ENCODE data around the gene CC2D1A.
A peak's percentile ranks its signal among the peaks of the same experiment; 100 is the strongest.

Gene CC2D1A

DNA sequence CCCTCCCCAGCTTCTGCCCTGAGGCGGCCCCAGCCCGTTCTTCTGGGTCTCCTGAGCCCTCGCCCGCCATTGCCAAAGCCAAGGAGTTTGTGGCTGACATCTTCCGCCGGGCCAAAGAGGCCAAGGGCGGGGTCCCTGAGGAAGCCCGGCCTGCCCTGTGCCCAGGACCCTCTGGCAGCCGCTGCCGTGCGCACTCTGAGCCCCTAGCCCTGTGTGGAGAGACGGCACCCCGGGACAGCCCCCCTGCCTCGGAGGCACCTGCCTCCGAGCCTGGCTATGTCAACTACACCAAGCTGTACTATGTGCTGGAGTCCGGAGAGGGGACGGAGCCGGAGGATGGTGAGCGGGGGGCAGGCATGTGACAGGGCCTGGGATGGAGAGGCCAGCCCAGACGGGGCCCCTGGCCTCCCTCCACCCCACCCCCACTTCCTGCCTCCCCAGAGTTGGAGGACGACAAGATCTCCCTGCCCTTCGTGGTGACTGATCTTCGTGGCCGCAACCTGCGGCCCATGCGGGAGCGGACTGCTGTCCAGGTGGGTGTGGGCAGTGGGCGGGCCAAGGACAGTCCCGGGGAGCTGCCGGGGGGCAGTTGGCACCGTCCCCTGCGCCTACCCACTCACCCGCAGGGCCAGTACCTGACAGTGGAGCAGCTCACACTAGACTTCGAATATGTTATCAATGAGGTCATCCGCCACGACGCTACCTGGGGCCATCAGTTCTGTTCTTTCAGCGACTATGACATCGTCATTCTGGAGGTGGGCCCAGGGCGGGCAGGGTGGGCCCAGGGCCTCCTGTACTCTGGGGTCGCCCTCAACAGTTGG, 53.4 kb downstream of the CC2D1A start:
- Histone ChIP-seq H3K79me2 (ENCODE audit: control insufficient read depth, low read length) (peaks cover 7% of the 10 kb centered on the region), H3K9me3 (ENCODE audit: control insufficient read depth, insufficient read depth, low read length) (no peaks in the 10 kb centered on the region), H3K27me3 (ENCODE audit: control insufficient read depth, low read length) (no peaks in the 10 kb centered on the region), H3K4me2 (ENCODE audit: low read length) (no peak overlapping the region), H3F3A (ENCODE audit: control insufficient read depth, insufficient read depth) (peaks cover 4% of the 10 kb centered on the region; the same call in 1 of the 2 replicates), H3K4me3 (ENCODE audit: low read length) (no peak overlapping the region), H3K4me1 (ENCODE audit: control insufficient read depth, low read length) (no peaks in the 10 kb centered on the region), H3K9me2 (replicated peaks; ENCODE audit: control insufficient read depth, low read length) (no peaks in the 10 kb centered on the region), H3K27ac (ENCODE audit: low read depth, low read length) (no peak overlapping the region), H4K20me1 (ENCODE audit: control insufficient read depth, insufficient read depth, low read depth, low read length) (no peaks in the 10 kb centered on the region), H3K36me3 (ENCODE audit: control insufficient read depth, low read length) (peaks cover 74% of the 10 kb centered on the region)
- TF ChIP-seq, protein P1, sequence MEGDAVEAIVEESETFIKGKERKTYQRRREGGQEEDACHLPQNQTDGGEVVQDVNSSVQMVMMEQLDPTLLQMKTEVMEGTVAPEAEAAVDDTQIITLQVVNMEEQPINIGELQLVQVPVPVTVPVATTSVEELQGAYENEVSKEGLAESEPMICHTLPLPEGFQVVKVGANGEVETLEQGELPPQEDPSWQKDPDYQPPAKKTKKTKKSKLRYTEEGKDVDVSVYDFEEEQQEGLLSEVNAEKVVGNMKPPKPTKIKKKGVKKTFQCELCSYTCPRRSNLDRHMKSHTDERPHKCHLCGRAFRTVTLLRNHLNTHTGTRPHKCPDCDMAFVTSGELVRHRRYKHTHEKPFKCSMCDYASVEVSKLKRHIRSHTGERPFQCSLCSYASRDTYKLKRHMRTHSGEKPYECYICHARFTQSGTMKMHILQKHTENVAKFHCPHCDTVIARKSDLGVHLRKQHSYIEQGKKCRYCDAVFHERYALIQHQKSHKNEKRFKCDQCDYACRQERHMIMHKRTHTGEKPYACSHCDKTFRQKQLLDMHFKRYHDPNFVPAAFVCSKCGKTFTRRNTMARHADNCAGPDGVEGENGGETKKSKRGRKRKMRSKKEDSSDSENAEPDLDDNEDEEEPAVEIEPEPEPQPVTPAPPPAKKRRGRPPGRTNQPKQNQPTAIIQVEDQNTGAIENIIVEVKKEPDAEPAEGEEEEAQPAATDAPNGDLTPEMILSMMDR (IDR thresholded peaks at IDR 0.05; ENCODE audit: low read depth, low read length, poor library complexity, severe bottlenecking), result no peak
- no peak for TF ChIP-seq EZH2phosphoT487 (IDR thresholded peaks at IDR 0.05; ENCODE audit: borderline replicate concordance, low read length)

DNA sequence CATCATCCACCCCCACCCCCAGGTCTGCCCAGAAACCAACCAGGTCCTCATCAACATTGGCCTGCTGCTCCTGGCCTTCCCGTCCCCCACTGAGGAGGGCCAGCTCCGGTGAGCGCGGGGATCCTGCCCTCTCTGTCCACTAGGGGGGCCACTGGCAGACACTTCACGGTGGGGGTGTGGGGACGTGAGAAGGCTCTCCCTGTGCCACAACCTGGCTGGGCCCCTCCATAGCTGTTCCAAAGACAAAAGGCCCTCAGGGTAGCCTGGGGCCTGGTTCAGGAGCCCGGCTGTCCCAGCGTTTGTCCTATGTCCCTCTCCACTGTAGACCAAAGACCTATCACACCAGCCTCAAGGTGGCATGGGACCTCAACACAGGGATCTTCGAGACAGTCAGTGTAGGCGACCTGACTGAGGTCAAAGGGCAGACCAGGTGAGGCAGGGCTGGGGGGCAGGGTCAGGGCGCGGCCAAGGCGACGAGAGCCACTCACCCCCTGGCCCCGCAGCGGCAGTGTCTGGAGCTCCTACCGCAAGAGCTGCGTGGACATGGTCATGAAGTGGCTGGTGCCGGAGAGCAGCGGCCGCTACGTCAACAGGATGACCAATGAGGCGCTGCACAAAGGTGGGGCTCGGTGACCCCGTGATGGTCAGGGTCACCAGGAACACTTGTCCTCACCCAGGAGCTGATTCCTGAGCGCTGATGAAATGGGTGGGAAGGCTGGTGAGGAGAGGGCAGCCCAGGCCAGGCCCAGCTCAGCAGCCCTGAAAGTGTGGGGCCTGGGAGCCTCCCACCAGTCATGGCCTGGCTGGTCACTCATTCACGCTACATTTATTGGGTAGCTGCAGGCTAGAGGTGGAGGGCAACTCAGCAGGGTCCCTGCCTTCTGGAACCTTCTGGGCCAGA, 54.2 kb downstream of the CC2D1A start:
- Histone ChIP-seq H4K20me1 (ENCODE audit: control insufficient read depth, insufficient read depth, low read depth, low read length) (no peaks in the 10 kb centered on the region), H3F3A (ENCODE audit: control insufficient read depth, insufficient read depth) (peaks cover 9% of the 10 kb centered on the region; the same call in 1 of the 2 replicates), H3K27ac (ENCODE audit: low read depth, low read length) (no peak overlapping the region), H3K79me2 (ENCODE audit: control insufficient read depth, low read length) (peaks cover 3% of the 10 kb centered on the region; the same call in 1 of the 2 replicates), H3K9me2 (replicated peaks; ENCODE audit: control insufficient read depth, low read length) (no peaks in the 10 kb centered on the region), H3K4me1 (ENCODE audit: control insufficient read depth, low read length) (no peaks in the 10 kb centered on the region), H3K4me3 (ENCODE audit: low read length) (no peak overlapping the region), H3K4me2 (ENCODE audit: low read length) (no peak overlapping the region), H3K36me3 (ENCODE audit: control insufficient read depth, low read length) (peaks cover 68% of the 10 kb centered on the region), H3K9me3 (ENCODE audit: control insufficient read depth, insufficient read depth, low read length) (no peaks in the 10 kb centered on the region), H3K27me3 (ENCODE audit: control insufficient read depth, low read length) (no peaks in the 10 kb centered on the region)
- TF ChIP-seq EZH2phosphoT487 (IDR thresholded peaks at IDR 0.05; ENCODE audit: borderline replicate concordance, low read length), result no peak
- TF ChIP-seq, protein P1 (IDR thresholded peaks at IDR 0.05; ENCODE audit: low read depth, low read length, poor library complexity, severe bottlenecking), result peak; percentile 48

DNA sequence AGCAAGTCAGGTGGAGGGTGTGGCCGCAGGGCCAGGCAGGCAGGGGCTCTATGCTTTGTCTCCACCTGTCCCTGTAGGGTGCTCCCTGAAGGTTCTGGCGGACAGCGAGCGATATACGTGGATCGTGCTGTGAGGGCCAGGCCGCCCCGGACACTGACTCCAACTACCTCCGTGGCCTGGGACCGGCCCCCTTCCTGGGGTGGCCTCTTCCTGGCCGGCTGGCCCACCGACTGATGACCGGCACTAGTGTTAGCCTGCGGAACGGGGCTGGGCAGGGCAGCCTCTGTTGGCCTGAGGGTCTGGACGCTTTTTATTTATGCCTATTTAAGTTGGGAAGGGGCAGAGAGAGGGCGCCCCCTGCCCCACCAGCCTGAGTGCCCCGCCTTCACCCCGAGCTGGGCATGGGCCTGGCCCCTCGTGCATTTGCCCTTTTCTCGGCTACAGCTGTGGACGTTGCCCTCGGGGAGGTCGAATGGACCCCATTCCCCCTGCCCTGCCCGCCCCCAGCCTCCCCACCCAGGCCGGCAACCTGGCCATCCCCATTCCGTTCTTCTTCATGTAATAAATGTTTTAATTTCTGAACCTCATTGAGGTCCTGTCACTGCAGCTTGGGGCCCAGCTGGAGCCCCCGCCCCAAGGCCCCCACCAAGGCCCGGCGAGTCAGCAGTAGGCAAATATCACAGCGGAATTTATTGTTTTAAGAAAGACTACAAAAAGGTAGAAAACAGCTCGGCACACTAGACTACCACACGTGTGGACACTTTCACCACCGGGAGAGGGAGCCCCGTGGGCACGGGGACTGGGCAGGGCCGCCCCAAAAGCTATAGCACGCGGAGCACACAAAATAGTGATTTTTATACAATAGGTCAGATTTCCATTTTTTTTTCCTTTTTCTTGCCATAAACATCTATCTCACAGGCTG, 55.1 kb downstream of the CC2D1A start:
- no peaks in the 10 kb centered on the region for H3K4me1 ChIP-seq (ENCODE audit: control insufficient read depth, low read length)
- no peak overlapping the region for H3K4me3 ChIP-seq (ENCODE audit: low read length)
- no peak overlapping the region for H3K4me2 ChIP-seq (ENCODE audit: low read length)
- H3K9me3 ChIP-seq (ENCODE audit: control insufficient read depth, insufficient read depth, low read length), result no peaks in the 10 kb centered on the region
- peaks cover 9% of the 10 kb centered on the region; the same call in 1 of the 2 replicates for H3F3A ChIP-seq (ENCODE audit: control insufficient read depth, insufficient read depth)
- peaks cover 59% of the 10 kb centered on the region for H3K36me3 ChIP-seq (ENCODE audit: control insufficient read depth, low read length)
- H3K9me2 ChIP-seq (replicated peaks; ENCODE audit: control insufficient read depth, low read length), result no peaks in the 10 kb centered on the region
- no peaks in the 10 kb centered on the region for H3K79me2 ChIP-seq (ENCODE audit: control insufficient read depth, low read length)
- no peak overlapping the region for H3K27ac ChIP-seq (ENCODE audit: low read depth, low read length)
- no peaks in the 10 kb centered on the region for H4K20me1 ChIP-seq (ENCODE audit: control insufficient read depth, insufficient read depth, low read depth, low read length)
- TF ChIP-seq, protein P1 (IDR thresholded peaks at IDR 0.05; ENCODE audit: low read depth, low read length, poor library complexity, severe bottlenecking), result no peak
- TF ChIP-seq EZH2phosphoT487 (IDR thresholded peaks at IDR 0.05; ENCODE audit: borderline replicate concordance, low read length), result no peak
- H3K27me3 ChIP-seq (ENCODE audit: control insufficient read depth, low read length), result no peaks in the 10 kb centered on the region

All from DOHH2 (cell line).